Measurements from ENCODE around the gene SMG1. TPM values are rescaled to one million over a fixed set of nuclear protein-coding genes. Genes with fewer than 3 reads are reported as not detected.
A peak's percentile ranks its signal among the peaks of the same experiment; 100 is the strongest.

SMG1 gene
- total and polyA plus RNA-seq, 2 of the 13 experiments (the other 11 are each of a cell fraction or from before 2014, with no cell fraction given): 48.7 to 53.7 TPM

- Histone ChIP-seq H3K9ac (ENCODE audit: insufficient read depth, low read depth, low read length) (no peak overlapping the region), H3K4me1 (ENCODE audit: insufficient read depth, low read length) (peaks cover 6% of the 10 kb centered on the region), H3K27ac (ENCODE audit: extremely low read length, insufficient read depth, low read length) (no peak overlapping the region), H3K4me2 (ENCODE audit: low read depth, low read length) (no peak overlapping the region), H3K9me3 (ENCODE audit: low read length) (no peaks in the 10 kb centered on the region), H2AFZ (ENCODE audit: low read length) (no peak overlapping the region), H3K36me3 (replicated peaks in 1 of 2; ENCODE audit: control insufficient read depth in 1 of 2, insufficient read depth in 2 of 2, low read length in 2 of 2) (no peaks in the 10 kb centered on the region), H3K79me2 (ENCODE audit: insufficient read depth, low read length) (no peaks in the 10 kb centered on the region), H4K20me1 (ENCODE audit: insufficient read depth, low read length) (no peaks in the 10 kb centered on the region), H3K4me3 (replicated peaks in 1 of 3; ENCODE audit: insufficient read depth in 1 of 3, low read depth in 2 of 3, low read length in 3 of 3) (no peak overlapping the region), H3K27me3 (ENCODE audit: control insufficient read depth in 1 of 2, insufficient read depth in 2 of 2, low read length in 2 of 2) (peaks cover 0 to 4% of the 10 kb centered on the region in 2 experiments; a peak in 2 of 5 replicates)
- BruUV-seq (replicated peaks): no TSS peak
- intact Hi-C loops (cut with micrococcal nuclease; ENCODE audit: unreplicated experiment): loop anchor here (1.0 to 5.0 kb wide), 2 partner anchors 58 to 169 kb away; partner anchors contain the start of gene ARL6IP1
- WGBS (ENCODE audit: low lambda C conversion rate): 30% methylated on average over 4 of the region's 4 CpGs
- in situ Hi-C loops (cut with HindIII; ENCODE audit: extremely low pct_ligation_motif_present, low pct_unique_long_range_greater_than_20kb): loop anchor here (10.0 kb wide), 1 partner anchor 65 kb away; no protein-coding TSS in a partner anchor
- ChIA-PET POLR2A (no interaction called here), CTCF (ENCODE audit: low intra/inter-chr PET ratio, low total read pairs) (interaction anchor here (0.7 to 1.8 kb wide), 4 partner anchors 24 to 168 kb away, joined by 3 to 11 read pairs (median 6); partner anchors contain the start of gene ARL6IP1)
- FAIRE-seq: no peak
- TF ChIP-seq ZNF629 (CRISPR knock-in tag; conservative IDR thresholded peaks at IDR 0.05) (no peak), KLF12 (CRISPR knock-in tag; IDR thresholded peaks at IDR 0.05; ENCODE audit: borderline replicate concordance) (0 out of 2 replicates have a peak, but pooled peaks have one; percentile 21), CENPBD1 (CRISPR knock-in tag; IDR thresholded peaks at IDR 0.05; ENCODE audit: borderline replicate concordance, low read depth) (no peak)
- DNase-seq (ENCODE audit: low spot score): no peak
- ATAC-seq: no peak
These were observed 43.6 kb upstream of the SMG1 start for GRCh38 chr16:18969855-18970240.

- POLR2A ChIA-PET: no interaction called here
- peak; percentile 66 for DNase-seq (ENCODE audit: low spot score)
- Histone ChIP-seq H3K36me3 (replicated peaks in 1 of 2; ENCODE audit: control insufficient read depth in 1 of 2, insufficient read depth in 2 of 2, low read length in 2 of 2) (no peaks in the 10 kb centered on the region), H3K9ac (ENCODE audit: insufficient read depth, low read depth, low read length) (no peak overlapping the region), H3K4me1 (ENCODE audit: insufficient read depth, low read length) (peaks cover 6% of the 10 kb centered on the region), H3K27me3 (ENCODE audit: control insufficient read depth in 1 of 2, insufficient read depth in 2 of 2, low read length in 2 of 2) (peaks cover 0 to 4% of the 10 kb centered on the region in 2 experiments; a peak in 2 of 5 replicates), H3K4me2 (ENCODE audit: low read depth, low read length) (peak overlapping the region; percentile 52), H3K4me3 (replicated peaks in 1 of 3; ENCODE audit: insufficient read depth in 1 of 3, low read depth in 2 of 3, low read length in 3 of 3) (peak overlapping the region in 2 of 3 experiments; percentile 8 to 10; a peak in 2 of 6 replicates), H3K79me2 (ENCODE audit: insufficient read depth, low read length) (no peaks in the 10 kb centered on the region), H3K9me3 (ENCODE audit: low read length) (no peaks in the 10 kb centered on the region), H3K27ac (ENCODE audit: extremely low read length, insufficient read depth, low read length) (no peak overlapping the region), H2AFZ (ENCODE audit: low read length) (no peak overlapping the region), H4K20me1 (ENCODE audit: insufficient read depth, low read length) (no peaks in the 10 kb centered on the region)
- BruUV-seq (replicated peaks): no TSS peak
- in situ Hi-C loops (cut with HindIII; ENCODE audit: extremely low pct_ligation_motif_present, low pct_unique_long_range_greater_than_20kb) (loop anchor here (10.0 kb wide), 1 partner anchor 64 kb away; no protein-coding TSS in a partner anchor), intact Hi-C loops (cut with micrococcal nuclease; ENCODE audit: unreplicated experiment) (loop anchor here (1.0 to 5.0 kb wide), 2 partner anchors 57 to 168 kb away; partner anchors contain the start of gene ARL6IP1)
- peak; percentile 92 for FAIRE-seq
- WGBS (ENCODE audit: low lambda C conversion rate): 15% methylated on average over 18 of the region's 18 CpGs
- ATAC-seq: peak; percentile 96
- CTCF ChIA-PET (ENCODE audit: low intra/inter-chr PET ratio, low total read pairs): interaction anchor here (0.7 to 1.8 kb wide), 5 partner anchors 15 to 168 kb away, joined by 3 to 11 read pairs (median 3); partner anchors contain the start of genes ARL6IP1 and TMC7
- no peak for TF ChIP-seq ZNF609 (CRISPR knock-in tag; IDR thresholded peaks at IDR 0.05; ENCODE audit: borderline replicate concordance)
- TF ChIP-seq KDM2A (CRISPR knock-in tag; IDR thresholded peaks at IDR 0.05; ENCODE audit: borderline replicate concordance, low read depth): peak; percentile 86
- TF ChIP-seq ZBTB38 (CRISPR knock-in tag; IDR thresholded peaks at IDR 0.05): peak; percentile 61; the same call in 1 of the 2 replicates
- TF ChIP-seq ZMAT3 (CRISPR knock-in tag; conservative IDR thresholded peaks at IDR 0.05): no peak
- 0 out of 2 replicates have a peak, but pooled peaks have one; percentile 31 for TF ChIP-seq RFXANK (CRISPR knock-in tag; IDR thresholded peaks at IDR 0.05)
- no peak for TF ChIP-seq NR2F6 (IDR thresholded peaks at IDR 0.05)
- TF ChIP-seq NR2F6 (CRISPR knock-in tag; IDR thresholded peaks at IDR 0.05): peak; percentile 41; the same call in 1 of the 2 replicates
These were observed 43.0 kb upstream of the SMG1 start for GRCh38 chr16:18969050-18969854.
